Tibial nerve (tissue), 4 donors: ENCODE results near the gene VWDE. TPM values are rescaled to one million over a fixed set of nuclear protein-coding genes. Genes with fewer than 3 reads are reported as not detected.

ENCODE experiments used
- DNase-seq, 2 donors: peaks; one replicate each; pipeline ENCODE4 v3.0.0-alpha.2; 2019; ENCODE audit warnings: low spot score in 2 of 2
- H3K27ac ChIP-seq, 4 donors: fragments of 200-600 bp; sonication (generic) in 3 of 4; one replicate each; pipeline ENCODE4 v1.5.1; 2017 to 2019; ENCODE audit warnings: mild to moderate bottlenecking in 1 of 4
- H3K27me3 ChIP-seq, 2 donors: fragments of 200-600 bp; sonication (generic) in 1 of 2; one replicate each; pipeline versions ENCODE4 v1.5.1 to v1.6.0; 2017 to 2019
- H3K36me3 ChIP-seq, 3 donors: fragments of 200-600 bp; sonication (generic); one replicate each; pipeline ENCODE4 v1.5.1; 2018 to 2019
- H3K4me1 ChIP-seq, 4 donors: fragments of 200-600 bp; sonication (generic) in 3 of 4; one replicate each; pipeline ENCODE4 v1.5.1; 2017 to 2019
- H3K4me3 ChIP-seq, 4 donors: fragments of 200-600 bp; sonication (generic) in 3 of 4; one replicate each; pipeline ENCODE4 v1.5.1; 2017 to 2019; ENCODE audit warnings: mild to moderate bottlenecking in 1 of 4, moderate library complexity in 1 of 4
- H3K9me3 ChIP-seq, 4 donors: fragments of 200-600 bp; sonication (generic) in 3 of 4; one replicate each; pipeline ENCODE4 v1.5.1; 2017 to 2019
- CTCF ChIP-seq, 5 experiments: fragments of 200-600 bp in 3 of 5; fragments of 450-650 bp in 2 of 5; sonication (generic) in 3 of 5; IDR thresholded peaks; one replicate each; pipeline ENCODE4 v1.5.1; 2016 to 2019; ENCODE audit warnings: antibody characterized with exemption in 5 of 5, mild to moderate bottlenecking in 3 of 5, moderate library complexity in 2 of 5
- EP300 ChIP-seq, 2 donors: sonication (generic); formaldehyde crosslinking; IDR thresholded peaks; one replicate each; pipeline ENCODE4 v1.6.1; 2017; ENCODE audit warnings: antibody characterized with exemption in 2 of 2, mild to moderate bottlenecking in 1 of 2
- POLR2A ChIP-seq, 2 donors: fragments of 450-650 bp; IDR thresholded peaks; one replicate each; pipeline ENCODE4 v1.6.1; 2017; ENCODE audit warnings: antibody characterized with exemption in 2 of 2, mild to moderate bottlenecking in 2 of 2, moderate library complexity in 2 of 2
- WGBS, 2 donors: methylation state at CpG; one replicate each; pipeline ENCODE4 v1.1.5; 2018; 5-methylcytosine and 5-hydroxymethylcytosine counted together
- total RNA-seq, 4 donors: library from RNA; depleted of rRNA; stranded (reverse); fragments of >200 nt; gene quantifications; one replicate each; pipeline ENCODE4 v1.1.0, GENCODE V29; 2016

Gene VWDE
- total RNA-seq, 4 donors from 2014 or later = 0.66 to 12.6 (median 1.9) TPM

- WGBS, 2 donors = 53 to 68% methylated on average over 6 of the region's 6 CpGs
- DNase-seq = no peak
These were observed 74.5 kb downstream of the VWDE start for GRCh38 chr7:12328888-12329770.

GRCh38 chr7:12327922-12328321, 75.7 kb downstream of the VWDE start:
- Histone ChIP-seq H3K9me3 (no peaks in the 10 kb centered on the region), H3K27me3 (no peaks in the 10 kb centered on the region), H3K4me3 (no peak overlapping the region), H3K36me3 (no peaks in the 10 kb centered on the region), H3K4me1 (no peaks in the 10 kb centered on the region), H3K27ac (no peak overlapping the region)
- no peak for DNase-seq
- 95% methylated on average over 3 of the region's 3 CpGs for WGBS, 2 donors
- no peak for TF ChIP-seq POLR2A (IDR thresholded peaks at IDR 0.05)
- TF ChIP-seq CTCF (IDR thresholded peaks at IDR 0.05) = no peak
- TF ChIP-seq EP300 (IDR thresholded peaks at IDR 0.05) = no peak

More at GRCh38 chr7:12328888-12329770, 74.5 kb downstream of the VWDE start:
- H3K4me1 ChIP-seq = no peaks in the 10 kb centered on the region
- H3K9me3 ChIP-seq = no peaks in the 10 kb centered on the region
- TF ChIP-seq POLR2A (IDR thresholded peaks at IDR 0.05) (no peak), EP300 (IDR thresholded peaks at IDR 0.05) (no peak), CTCF (IDR thresholded peaks at IDR 0.05) (no peak)
- H3K4me3 ChIP-seq = no peak overlapping the region
- H3K36me3 ChIP-seq = no peaks in the 10 kb centered on the region
- H3K27ac ChIP-seq = no peak overlapping the region
- no peaks in the 10 kb centered on the region for H3K27me3 ChIP-seq

GRCh38 chr7:12325646-12326045, 78.0 kb downstream of the VWDE start:
- Histone ChIP-seq H3K27me3 (no peaks in the 10 kb centered on the region), H3K9me3 (no peaks in the 10 kb centered on the region), H3K36me3 (no peaks in the 10 kb centered on the region), H3K27ac (no peak overlapping the region), H3K4me3 (no peak overlapping the region), H3K4me1 (no peaks in the 10 kb centered on the region)
- TF ChIP-seq POLR2A (IDR thresholded peaks at IDR 0.05) = no peak
- no peak for TF ChIP-seq CTCF (IDR thresholded peaks at IDR 0.05)
- TF ChIP-seq EP300 (IDR thresholded peaks at IDR 0.05) = no peak
- no peak for DNase-seq

GRCh38 chr7:12323415-12323814, 80.2 kb downstream of the VWDE start:
- Histone ChIP-seq H3K4me1 (no peaks in the 10 kb centered on the region), H3K27ac (no peak overlapping the region), H3K36me3 (no peaks in the 10 kb centered on the region), H3K4me3 (no peak overlapping the region), H3K9me3 (no peaks in the 10 kb centered on the region), H3K27me3 (no peaks in the 10 kb centered on the region)
- TF ChIP-seq CTCF (IDR thresholded peaks at IDR 0.05) = no peak
- no peak for TF ChIP-seq EP300 (IDR thresholded peaks at IDR 0.05)
- no peak for TF ChIP-seq POLR2A (IDR thresholded peaks at IDR 0.05)
- no peak for DNase-seq
- 78 to 81% methylated on average over 10 of the region's 10 CpGs for WGBS, 2 donors

GRCh38 chr7:12322903-12323300, 80.8 kb downstream of the VWDE start:
- DNase-seq = no peak
- Histone ChIP-seq H3K36me3 (no peaks in the 10 kb centered on the region), H3K4me3 (no peak overlapping the region), H3K9me3 (no peaks in the 10 kb centered on the region), H3K4me1 (no peaks in the 10 kb centered on the region), H3K27ac (no peak overlapping the region), H3K27me3 (no peaks in the 10 kb centered on the region)
- WGBS, 2 donors = 76% methylated on average over 3 of the region's 3 CpGs
- no peak for TF ChIP-seq CTCF (IDR thresholded peaks at IDR 0.05)
- no peak for TF ChIP-seq EP300 (IDR thresholded peaks at IDR 0.05)
- TF ChIP-seq POLR2A (IDR thresholded peaks at IDR 0.05) = no peak
